Panc1 (cell line): ENCODE results near the gene AGPS. TPM values are rescaled to one million over a fixed set of nuclear protein-coding genes. Genes with fewer than 3 reads are reported as not detected.
"Not testable (repeated sequence)": the region's sequence is repeated elsewhere in the genome, so short reads cannot be mapped to it uniquely, and the experiment has no call there.

Experiments
- ATAC-seq: fragments of 200-7000 bp; cut with Tn5 transposase; 2 replicates; pipeline ENCODE4 v1.9.1; 2020; ENCODE audit warnings: mild to moderate bottlenecking, moderate library complexity
- BruUV-seq: library from RNA; stranded (reverse); fragments of 400-500 nt; replicated peaks from 2 replicates; lab custom pipeline; 2021; lab: Mats Ljungman, UMichigan
- CTCF ChIA-PET: fragments of 300-600 bp; sonication (Branson Sonifier 250); formaldehyde crosslinking; loops from one replicate; lab custom pipeline; 2022; ENCODE audit warnings: antibody characterized with exemption; lab: Charles Lee
- POLR2A ChIA-PET: fragments of 300-600 bp; sonication (Branson Sonifier 250); formaldehyde crosslinking; loops from one replicate; lab custom pipeline; 2022; ENCODE audit warnings: antibody characterized with exemption; lab: Charles Lee
- DNase-seq: peaks from one replicate; pipeline ENCODE4 v3.0.0-alpha.2; 2010; ENCODE audit warnings: low read depth, low spot score
- H3K27ac ChIP-seq: 2 replicates; pipeline ENCODE4 v1.5.1; 2011; ENCODE audit warnings: mild to moderate bottlenecking, low read length, inconsistent platforms
- H3K27me3 ChIP-seq: fragments of 200-500 bp; sonication (Bioruptor generic); 2 replicates; pipeline ENCODE4 v1.6.0; 2014; ENCODE audit warnings: low read length, inconsistent platforms; ENCODE audit not compliant: control insufficient read depth, insufficient read depth
- H3K36me3 ChIP-seq: fragments of 200-500 bp; sonication (Bioruptor generic); 2 replicates; pipeline ENCODE4 v1.5.1; 2014; ENCODE audit warnings: inconsistent platforms, mild to moderate bottlenecking, low read length, moderate library complexity; ENCODE audit not compliant: control insufficient read depth, insufficient read depth
- H3K4me1 ChIP-seq: 2 replicates; pipeline ENCODE4 v1.5.1; 2011; ENCODE audit warnings: inconsistent platforms, mild to moderate bottlenecking, low read length, moderate library complexity; ENCODE audit not compliant: control insufficient read depth, insufficient read depth
- H3K4me3 ChIP-seq, 2 experiments: 2 replicates each; pipeline ENCODE4 v1.5.1; 2011 to 2012; ENCODE audit warnings: low read depth in 2 of 2, low read length in 2 of 2, mild to moderate bottlenecking in 2 of 2, inconsistent platforms in 1 of 2, moderate library complexity in 1 of 2
- H3K9me3 ChIP-seq: fragments of 200-500 bp; sonication (Bioruptor generic); 2 replicates; pipeline ENCODE4 v1.5.1; 2014; ENCODE audit warnings: low read depth, mild to moderate bottlenecking, inconsistent platforms, low read length, moderate library complexity; ENCODE audit not compliant: control insufficient read depth, insufficient read depth
- POLR2AphosphoS5 ChIP-seq: IDR thresholded peaks from 2 replicates; pipeline ENCODE4 v1.6.1; 2012; ENCODE audit warnings: mild to moderate bottlenecking, low read depth, low read length, moderate library complexity
- SIN3A ChIP-seq: IDR thresholded peaks from 2 replicates; pipeline ENCODE4 v1.6.1; 2012; ENCODE audit warnings: low read depth, mild to moderate bottlenecking, low read length, moderate library complexity, borderline replicate concordance; ENCODE audit not compliant: insufficient read depth
- TCF7L2 ChIP-seq: IDR thresholded peaks from 2 replicates; pipeline ENCODE4 v1.6.1; 2011; ENCODE audit warnings: mild to moderate bottlenecking, low read depth, low read length, inconsistent platforms
- in situ Hi-C: cut with HindIII; loops from 2 replicates; pipeline ENCODE4 v1.10.0; 2016; ENCODE audit warnings: low sequenced_read_pairs, low pct_unique_long_range_greater_than_20kb
- intact Hi-C: fragments of 100-400 bp; cut with micrococcal nuclease; formaldehyde crosslinking; loops from one replicate; pipeline ENCODE4 v1.10.0; 2022; ENCODE audit not compliant: unreplicated experiment
- total RNA-seq: library from RNA; stranded (reverse); gene quantifications from one replicate; pipeline ENCODE4 v1.2.1, GENCODE V29; 2021; ENCODE audit not compliant: unreplicated experiment
- TF ChIP-seq, protein P1 (sequence below), 2 experiments: IDR thresholded peaks; 2 replicates each; pipeline ENCODE4 v1.6.1; 2011 to 2012; ENCODE audit warnings: low read depth in 2 of 2, control low read depth in 1 of 2, low read length in 1 of 2, mild to moderate bottlenecking in 1 of 2, moderate library complexity in 1 of 2; ENCODE audit not compliant: insufficient read depth in 1 of 2
- TF ChIP-seq, protein P2 (sequence below): fragments of 450-650 bp; IDR thresholded peaks from 2 replicates; pipeline ENCODE4 v1.5.1; 2017; ENCODE audit warnings: mild to moderate bottlenecking

The AGPS gene
- total RNA-seq, 1 experiment from 2014 or later, result 68.7 TPM

DNA sequence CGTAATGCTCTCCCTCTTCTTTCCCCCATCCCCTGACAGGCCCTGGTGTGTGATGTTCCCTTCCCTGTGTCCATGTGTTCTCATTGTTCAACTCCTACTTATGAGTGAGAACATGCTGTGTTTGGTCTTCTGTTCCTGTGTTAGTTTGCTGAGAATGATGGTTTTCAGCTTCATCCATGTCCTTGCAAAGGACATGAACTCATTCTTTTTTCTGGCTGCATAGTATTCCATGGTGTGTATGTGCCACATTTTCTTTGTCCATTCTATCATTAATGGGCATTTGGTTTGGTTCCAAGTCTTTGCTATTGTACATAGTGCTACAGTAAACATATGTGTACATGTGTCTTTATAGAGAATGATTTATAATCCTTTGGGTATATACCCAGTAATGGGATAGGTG is 24.6 kb upstream of the AGPS start:
- H3K4me1 ChIP-seq, H3K36me3 ChIP-seq, H3K9me3 ChIP-seq, POLR2A ChIA-PET, in situ Hi-C loops, H3K27me3 ChIP-seq, intact Hi-C loops, CTCF ChIA-PET, H3K27ac ChIP-seq, H3K4me3 ChIP-seq, DNase-seq, BruUV-seq, ATAC-seq: not testable (repeated sequence)

DNA sequence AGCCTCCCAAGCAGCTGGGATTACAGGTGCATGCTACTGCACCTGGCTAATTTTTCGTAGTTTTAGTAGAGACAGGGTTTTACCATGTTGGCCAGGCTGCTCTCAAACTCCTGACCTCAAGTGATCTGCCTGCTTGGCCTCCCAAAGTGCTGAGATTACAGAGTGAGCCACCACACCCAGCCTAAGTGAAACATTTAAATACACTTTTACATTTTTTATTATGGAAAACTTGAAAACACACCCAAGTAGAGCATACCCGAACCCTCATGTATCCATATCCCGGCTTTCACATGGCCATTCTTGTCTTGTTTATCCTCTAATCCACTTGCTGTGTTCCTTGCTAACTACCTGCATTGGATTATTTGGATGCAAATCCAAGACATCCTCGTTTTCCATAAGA is 13.2 kb upstream of the AGPS start:
- no peak for ATAC-seq
- no TSS peak for BruUV-seq

DNA sequence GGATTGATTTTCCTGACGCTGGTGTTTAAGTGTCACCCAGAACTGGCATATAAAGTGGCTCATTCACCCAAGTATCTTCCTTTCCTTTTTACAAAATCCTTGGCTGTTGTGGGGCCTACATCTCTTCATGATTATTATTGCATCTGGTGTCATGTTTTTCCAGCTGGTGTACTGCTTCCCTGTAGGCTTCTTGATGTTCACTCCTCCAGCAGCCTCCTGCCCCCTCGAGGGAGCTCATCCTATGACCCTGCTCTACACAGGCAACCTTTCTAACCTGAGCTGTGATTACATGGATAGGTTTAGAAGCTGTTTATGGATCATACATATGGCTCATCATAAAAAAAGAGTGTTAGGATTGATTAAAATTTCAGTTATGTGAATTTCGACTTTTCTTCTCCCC is 12.4 kb upstream of the AGPS start:
- DNase-seq (no peak), ATAC-seq (no peak)
- no peak overlapping the region for H3K27ac ChIP-seq
- in situ Hi-C loops, result no loop called here
- CTCF ChIA-PET, result no interaction called here
- intact Hi-C loops, result no loop called here
- no peaks in the 10 kb centered on the region for H3K9me3 ChIP-seq
- no peaks in the 10 kb centered on the region for H3K27me3 ChIP-seq
- no peak overlapping the region for H3K4me3 ChIP-seq
- POLR2A ChIA-PET, result no interaction called here
- no TSS peak for BruUV-seq
- no peak for TF ChIP-seq SIN3A
- TF ChIP-seq, protein P1, sequence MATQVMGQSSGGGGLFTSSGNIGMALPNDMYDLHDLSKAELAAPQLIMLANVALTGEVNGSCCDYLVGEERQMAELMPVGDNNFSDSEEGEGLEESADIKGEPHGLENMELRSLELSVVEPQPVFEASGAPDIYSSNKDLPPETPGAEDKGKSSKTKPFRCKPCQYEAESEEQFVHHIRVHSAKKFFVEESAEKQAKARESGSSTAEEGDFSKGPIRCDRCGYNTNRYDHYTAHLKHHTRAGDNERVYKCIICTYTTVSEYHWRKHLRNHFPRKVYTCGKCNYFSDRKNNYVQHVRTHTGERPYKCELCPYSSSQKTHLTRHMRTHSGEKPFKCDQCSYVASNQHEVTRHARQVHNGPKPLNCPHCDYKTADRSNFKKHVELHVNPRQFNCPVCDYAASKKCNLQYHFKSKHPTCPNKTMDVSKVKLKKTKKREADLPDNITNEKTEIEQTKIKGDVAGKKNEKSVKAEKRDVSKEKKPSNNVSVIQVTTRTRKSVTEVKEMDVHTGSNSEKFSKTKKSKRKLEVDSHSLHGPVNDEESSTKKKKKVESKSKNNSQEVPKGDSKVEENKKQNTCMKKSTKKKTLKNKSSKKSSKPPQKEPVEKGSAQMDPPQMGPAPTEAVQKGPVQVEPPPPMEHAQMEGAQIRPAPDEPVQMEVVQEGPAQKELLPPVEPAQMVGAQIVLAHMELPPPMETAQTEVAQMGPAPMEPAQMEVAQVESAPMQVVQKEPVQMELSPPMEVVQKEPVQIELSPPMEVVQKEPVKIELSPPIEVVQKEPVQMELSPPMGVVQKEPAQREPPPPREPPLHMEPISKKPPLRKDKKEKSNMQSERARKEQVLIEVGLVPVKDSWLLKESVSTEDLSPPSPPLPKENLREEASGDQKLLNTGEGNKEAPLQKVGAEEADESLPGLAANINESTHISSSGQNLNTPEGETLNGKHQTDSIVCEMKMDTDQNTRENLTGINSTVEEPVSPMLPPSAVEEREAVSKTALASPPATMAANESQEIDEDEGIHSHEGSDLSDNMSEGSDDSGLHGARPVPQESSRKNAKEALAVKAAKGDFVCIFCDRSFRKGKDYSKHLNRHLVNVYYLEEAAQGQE (IDR thresholded peaks at IDR 0.05; ENCODE audit: insufficient read depth in 1 of 2, low read depth in 2 of 2, low read length in 1 of 2), result no peak
- TF ChIP-seq TCF7L2, result no peak
- TF ChIP-seq, protein P2, sequence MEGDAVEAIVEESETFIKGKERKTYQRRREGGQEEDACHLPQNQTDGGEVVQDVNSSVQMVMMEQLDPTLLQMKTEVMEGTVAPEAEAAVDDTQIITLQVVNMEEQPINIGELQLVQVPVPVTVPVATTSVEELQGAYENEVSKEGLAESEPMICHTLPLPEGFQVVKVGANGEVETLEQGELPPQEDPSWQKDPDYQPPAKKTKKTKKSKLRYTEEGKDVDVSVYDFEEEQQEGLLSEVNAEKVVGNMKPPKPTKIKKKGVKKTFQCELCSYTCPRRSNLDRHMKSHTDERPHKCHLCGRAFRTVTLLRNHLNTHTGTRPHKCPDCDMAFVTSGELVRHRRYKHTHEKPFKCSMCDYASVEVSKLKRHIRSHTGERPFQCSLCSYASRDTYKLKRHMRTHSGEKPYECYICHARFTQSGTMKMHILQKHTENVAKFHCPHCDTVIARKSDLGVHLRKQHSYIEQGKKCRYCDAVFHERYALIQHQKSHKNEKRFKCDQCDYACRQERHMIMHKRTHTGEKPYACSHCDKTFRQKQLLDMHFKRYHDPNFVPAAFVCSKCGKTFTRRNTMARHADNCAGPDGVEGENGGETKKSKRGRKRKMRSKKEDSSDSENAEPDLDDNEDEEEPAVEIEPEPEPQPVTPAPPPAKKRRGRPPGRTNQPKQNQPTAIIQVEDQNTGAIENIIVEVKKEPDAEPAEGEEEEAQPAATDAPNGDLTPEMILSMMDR, result no peak
- no peak for TF ChIP-seq POLR2AphosphoS5
- no peaks in the 10 kb centered on the region for H3K36me3 ChIP-seq
- H3K4me1 ChIP-seq, result no peaks in the 10 kb centered on the region

More for the DNA sequence above, 13.2 kb upstream of the AGPS start:
- DNase-seq, result no peak
- Histone ChIP-seq H3K27ac (no peak overlapping the region), H3K4me1 (no peaks in the 10 kb centered on the region), H3K27me3 (no peaks in the 10 kb centered on the region), H3K4me3 (no peak overlapping the region), H3K9me3 (no peaks in the 10 kb centered on the region), H3K36me3 (no peaks in the 10 kb centered on the region)
- TF ChIP-seq, protein P2, result no peak
- no peak for TF ChIP-seq SIN3A
- TF ChIP-seq TCF7L2, result no peak
- TF ChIP-seq, protein P1 (IDR thresholded peaks at IDR 0.05; ENCODE audit: insufficient read depth in 1 of 2, low read depth in 2 of 2, low read length in 1 of 2), result no peak
- TF ChIP-seq POLR2AphosphoS5, result no peak
- POLR2A ChIA-PET, result no interaction called here
- intact Hi-C loops (no loop called here), in situ Hi-C loops (no loop called here)
- CTCF ChIA-PET, result no interaction called here
